LNCAP (cell line): Measurements from ENCODE around the gene SLC35F6.

ENCODE experiments used
- CTCF ChIP-seq: fragments of 450-650 bp; IDR thresholded peaks from 2 replicates; pipeline ENCODE4 v1.5.1; 2017; ENCODE audit warnings: mild to moderate bottlenecking

The SLC35F6 gene

GRCh38 chr2:26809211-26809610 lies 45.1 kb downstream of the SLC35F6 start:
- TF ChIP-seq CTCF = no peak

GRCh38 chr2:26809876-26810577 lies 45.9 kb downstream of the SLC35F6 start:
- TF ChIP-seq CTCF = no peak

- TF ChIP-seq CTCF = no peak
Observed at GRCh38 chr2:26811261-26811660, 47.2 kb downstream of the SLC35F6 start.

GRCh38 chr2:26811791-26812694 lies 48.0 kb downstream of the SLC35F6 start:
- TF ChIP-seq CTCF = no peak

- no peak for TF ChIP-seq CTCF
Observed at GRCh38 chr2:26812731-26813130, 48.6 kb downstream of the SLC35F6 start.

GRCh38 chr2:26816893-26817292 lies 52.8 kb downstream of the SLC35F6 start:
- no peak for TF ChIP-seq CTCF

- no peak for TF ChIP-seq CTCF
Observed at GRCh38 chr2:26818255-26818654, 54.2 kb downstream of the SLC35F6 start.
